ENCODE measurements around the gene HK3. TPM values are rescaled to one million over a fixed set of nuclear protein-coding genes. Genes with fewer than 3 reads are reported as not detected.

Gene HK3
- total RNA-seq, 1 experiment from 2014 or later, result 0.17 TPM

- TF ChIP-seq NFYB (CRISPR knock-in tag; conservative IDR thresholded peaks at IDR 0.05; ENCODE audit: low read depth) (peak; percentile 80), CREM (CRISPR knock-in tag; IDR thresholded peaks at IDR 0.05) (peak; percentile 98), SMAD4 (CRISPR knock-in tag; IDR thresholded peaks at IDR 0.05) (peak; percentile 99), NR2C2 (CRISPR knock-in tag; IDR thresholded peaks at IDR 0.05) (peak; percentile 95), ZNF512 (CRISPR knock-in tag; IDR thresholded peaks at IDR 0.05; ENCODE audit: borderline replicate concordance) (peak; percentile 99), ZNF416 (CRISPR knock-in tag; IDR thresholded peaks at IDR 0.05) (peak; percentile 85), ARID4B (CRISPR knock-in tag; IDR thresholded peaks at IDR 0.05; ENCODE audit: borderline replicate concordance) (peak; percentile 100), ATF6 (CRISPR knock-in tag; IDR thresholded peaks at IDR 0.05) (peak; percentile 99), ZNF425 (CRISPR knock-in tag; conservative IDR thresholded peaks at IDR 0.05) (peak; percentile 31; the same call in 1 of the 2 replicates), GABPB1 (CRISPR knock-in tag; IDR thresholded peaks at IDR 0.05) (peak; percentile 98), JAZF1 (CRISPR knock-in tag; IDR thresholded peaks at IDR 0.05) (no peak), FOXP4 (CRISPR knock-in tag; IDR thresholded peaks at IDR 0.05) (peak; percentile 100), STAT6 (CRISPR knock-in tag; conservative IDR thresholded peaks at IDR 0.05; ENCODE audit: low read depth) (peak; percentile 99), MLX (CRISPR knock-in tag; IDR thresholded peaks at IDR 0.05) (peak; percentile 100), ATF1 (CRISPR knock-in tag; IDR thresholded peaks at IDR 0.05) (peak; percentile 99), FOXJ3 (CRISPR knock-in tag; IDR thresholded peaks at IDR 0.05; ENCODE audit: borderline replicate concordance) (peak; percentile 97), HMGA2 (CRISPR knock-in tag; IDR thresholded peaks at IDR 0.05) (no peak), JUN (CRISPR knock-in tag; IDR thresholded peaks at IDR 0.05) (peak; percentile 100), ZMAT4 (CRISPR knock-in tag; IDR thresholded peaks at IDR 0.05) (no peak), ERG (CRISPR knock-in tag; IDR thresholded peaks at IDR 0.05) (peak; percentile 98)
Observed at GRCh38 chr5:176837707-176838115, 61.4 kb downstream of the HK3 start (continued).

All from WTC11 (cell line).